GM19372 (cell line): ENCODE results near the gene DHX58.
"Not testable (repeated sequence)": the region's sequence is repeated elsewhere in the genome, so short reads cannot be mapped to it uniquely, and the experiment has no call there.

Experiments used
- ATAC-seq: cut with Tn5 transposase; IDR thresholded peaks from one replicate; pipeline ENCODE4 v1.9.1; 2021; ENCODE audit warnings: mild to moderate bottlenecking, low read depth, moderate library complexity; ENCODE audit not compliant: unreplicated experiment

Gene DHX58

GRCh38 chr17:42112552-42113176, at the start of gene DHX58:
TSS of gene DHX58 (minus strand) at chr17:42112714. CDS start at chr17:42111892, 822 bp downstream.
- peak; percentile 57 for ATAC-seq

- ATAC-seq: no peak
Measured at GRCh38 chr17:42160531-42160910, 48.0 kb upstream of the DHX58 start.

DNA sequence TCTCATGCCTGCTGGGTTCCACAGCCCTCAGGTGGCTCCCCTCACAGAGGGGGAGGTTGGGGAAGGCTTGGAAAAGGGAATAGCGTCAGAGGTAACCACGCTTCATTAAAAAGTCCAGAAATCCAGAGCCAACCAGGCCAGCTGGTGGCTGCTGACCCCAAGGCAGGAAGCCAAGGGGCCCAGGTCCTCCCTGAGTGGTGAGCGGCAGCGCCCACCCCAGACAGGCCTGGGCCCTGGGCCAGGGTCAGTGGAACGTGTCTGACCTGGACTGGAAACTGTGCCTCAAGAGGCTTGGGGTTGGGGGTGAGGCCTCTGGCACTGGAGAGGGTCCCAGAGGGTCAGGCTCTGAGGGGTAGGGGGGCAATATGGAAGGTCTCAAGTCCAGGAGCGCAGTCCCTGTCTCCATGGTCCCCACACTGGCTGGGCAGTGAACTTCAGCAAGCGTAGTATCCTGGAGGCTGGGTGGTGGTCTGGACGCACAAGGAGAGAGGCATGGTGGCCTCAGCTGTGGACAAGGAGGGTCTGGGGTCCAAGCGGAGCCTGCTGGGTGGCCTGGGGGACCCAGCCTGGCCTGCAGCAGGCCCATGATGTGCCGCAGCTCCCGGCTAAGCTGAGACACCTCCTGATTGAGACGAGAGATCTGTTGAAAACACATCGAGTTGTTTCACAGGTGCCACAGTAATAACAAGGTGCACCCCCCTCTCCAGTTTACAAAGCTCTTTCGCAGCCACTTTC, 47.4 kb upstream of the DHX58 start:
- no peak for ATAC-seq

DNA sequence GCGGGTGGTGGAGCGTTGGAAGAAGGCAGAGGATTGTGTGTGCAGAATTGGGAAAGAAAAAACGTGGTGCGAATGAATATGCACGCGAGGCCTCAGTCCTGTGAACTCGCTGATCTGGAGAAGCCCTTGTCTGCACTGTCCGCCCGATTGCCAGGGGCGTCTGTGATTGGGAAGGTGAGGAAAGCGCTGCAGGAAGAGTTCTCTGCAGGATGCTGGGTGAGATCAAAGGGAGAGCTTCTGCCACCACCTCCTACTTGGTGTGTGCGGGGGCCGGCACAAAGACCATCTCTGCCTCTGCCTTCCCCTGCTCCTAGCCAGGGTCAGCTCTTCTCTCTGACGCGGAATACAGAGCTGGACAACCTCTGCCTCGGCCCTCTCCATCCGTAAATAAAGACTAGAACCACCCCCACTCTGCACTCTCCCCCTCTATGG, 43.1 kb upstream of the DHX58 start:
- no peak for ATAC-seq

GRCh38 chr17:42153919-42154742, 41.6 kb upstream of the DHX58 start:
- peak; percentile 6 for ATAC-seq

- no peak for ATAC-seq
Measured at GRCh38 chr17:42146911-42147607, 34.5 kb upstream of the DHX58 start.

GRCh38 chr17:42143138-42143537, 30.6 kb upstream of the DHX58 start:
- not testable (repeated sequence) for ATAC-seq

DNA sequence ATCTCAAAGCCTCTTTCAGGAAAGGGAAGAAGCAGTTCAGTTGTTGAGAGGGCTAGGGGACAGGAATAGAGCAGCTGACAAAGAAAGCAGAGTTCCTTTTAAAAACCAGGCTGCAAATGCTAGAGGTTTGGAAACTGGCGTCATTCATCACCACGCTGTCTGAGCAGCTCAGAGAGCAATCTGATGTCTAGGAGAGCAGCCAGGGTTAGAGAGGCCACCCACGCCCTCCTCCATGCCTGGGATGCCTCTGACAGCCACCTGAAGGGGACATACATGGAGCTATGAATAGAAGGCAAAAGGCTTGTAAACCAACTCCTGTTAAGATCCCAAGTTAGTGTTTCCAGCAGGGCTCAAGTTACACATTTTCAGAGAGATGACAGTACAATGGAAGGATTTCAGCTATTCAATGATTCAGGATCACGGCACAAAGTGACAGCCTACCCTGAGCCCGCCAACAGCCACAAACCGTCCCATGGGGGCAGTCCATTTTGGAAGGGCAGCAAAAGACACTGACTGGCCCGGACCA, 29.9 kb upstream of the DHX58 start:
- no peak for ATAC-seq

- ATAC-seq: no peak
Measured at GRCh38 chr17:42141382-42141781, 28.9 kb upstream of the DHX58 start.

DNA sequence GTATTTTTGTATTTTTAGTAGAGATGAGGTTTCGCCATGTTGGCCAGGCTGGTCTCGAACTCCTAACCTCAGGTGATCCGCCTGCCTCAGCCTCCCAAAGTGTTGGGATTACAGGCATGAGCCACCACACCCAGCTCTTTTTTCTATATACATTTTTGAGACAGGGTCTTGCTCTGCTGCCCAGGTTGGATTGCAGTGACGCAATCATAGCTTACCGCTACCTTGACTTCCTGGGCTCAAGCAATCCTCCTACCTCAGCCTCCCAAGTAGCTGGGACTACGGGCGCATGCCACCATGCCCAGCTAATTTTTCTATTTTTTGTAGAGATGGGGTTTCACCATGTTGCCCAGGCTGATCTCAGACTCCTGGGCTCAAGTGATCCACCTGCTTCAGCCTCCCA, 28.2 kb upstream of the DHX58 start:
- ATAC-seq: not testable (repeated sequence)

- ATAC-seq: no peak
Measured at GRCh38 chr17:42138749-42139492, 26.4 kb upstream of the DHX58 start.

DNA sequence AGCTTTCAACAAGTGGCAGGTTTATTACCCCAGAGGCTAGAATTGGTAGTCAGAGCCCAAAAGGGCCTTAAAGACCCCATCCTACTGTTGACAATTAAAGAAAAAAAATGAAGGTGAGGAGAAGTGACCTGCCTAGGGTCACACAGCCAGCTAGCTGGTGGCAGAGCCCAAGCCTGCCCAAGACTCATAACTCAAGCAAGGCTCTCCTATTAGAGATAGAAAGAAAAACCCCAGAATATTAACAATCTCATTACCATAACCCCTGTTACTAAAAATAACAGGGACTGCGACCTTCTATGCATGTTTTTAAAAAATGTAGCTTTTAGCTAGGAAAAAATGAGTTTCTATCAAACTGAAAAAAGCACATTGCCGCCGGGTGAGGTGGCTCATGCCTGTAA, 24.1 kb upstream of the DHX58 start:
- no peak for ATAC-seq

DNA sequence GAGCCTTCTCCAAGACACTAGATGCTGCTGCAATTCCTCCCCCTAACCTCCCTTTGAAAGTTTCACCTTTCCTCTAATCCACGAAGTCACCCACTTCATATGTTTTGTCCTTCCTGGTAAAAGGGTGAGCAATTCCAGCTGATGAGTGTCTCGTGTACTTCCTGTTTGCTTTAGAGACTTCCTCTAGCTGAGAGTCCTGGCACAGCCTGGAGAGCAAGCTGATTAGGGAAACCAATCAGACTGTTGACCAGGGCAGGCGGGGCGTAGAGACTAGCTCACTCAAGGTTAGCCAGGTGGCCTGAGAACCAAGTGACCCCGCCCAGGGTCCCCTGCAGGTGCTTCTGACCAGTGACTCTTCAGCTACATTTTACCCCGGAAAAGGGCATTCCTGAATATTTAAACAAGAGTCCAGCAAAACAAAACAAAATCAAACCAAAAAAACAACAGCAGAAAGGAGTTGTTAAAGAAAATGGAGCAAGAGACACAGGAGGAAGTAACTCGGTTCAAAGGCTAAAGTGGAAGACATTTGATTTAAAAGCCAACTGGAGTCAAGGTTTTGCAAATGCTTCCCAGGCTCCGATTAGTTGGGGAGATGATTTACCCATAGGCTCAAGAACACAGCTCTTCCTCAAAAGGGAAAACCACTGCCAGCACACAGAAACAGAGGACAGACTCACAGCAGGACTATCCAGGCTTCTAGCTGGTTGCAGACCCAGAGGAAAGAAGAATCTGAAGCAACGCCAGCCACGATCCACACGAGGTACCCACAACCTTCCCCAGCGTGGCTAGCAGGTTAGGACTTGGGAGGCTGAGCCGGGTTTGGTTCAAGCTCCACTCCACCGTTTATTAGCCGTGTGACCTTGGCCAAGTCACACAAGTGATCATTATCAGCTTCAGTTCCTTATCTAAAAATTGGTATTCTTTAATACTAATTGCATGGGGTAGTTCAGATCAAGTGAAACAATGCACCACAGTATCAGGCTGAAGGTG, 23.4 kb upstream of the DHX58 start:
- no peak for ATAC-seq

DNA sequence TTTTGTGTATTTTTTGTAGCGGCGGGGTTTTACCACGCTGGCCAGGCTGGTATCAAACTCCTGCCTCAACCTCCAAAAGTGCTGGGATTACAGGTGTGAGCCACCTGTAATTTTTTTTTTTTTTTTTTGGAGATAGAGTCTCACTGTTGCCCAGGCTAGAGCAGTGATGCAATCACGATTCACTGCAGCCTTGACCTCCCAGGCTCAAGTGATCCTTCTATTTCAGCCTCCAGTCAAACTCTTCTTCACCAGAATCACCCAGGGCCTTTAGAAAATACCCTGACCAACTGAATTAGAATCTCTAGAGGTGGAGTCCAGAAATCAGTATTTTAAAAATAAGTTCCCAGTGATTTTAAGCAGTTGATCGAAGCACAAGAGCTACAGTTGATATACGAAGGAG, 22.6 kb upstream of the DHX58 start:
- no peak for ATAC-seq

DNA sequence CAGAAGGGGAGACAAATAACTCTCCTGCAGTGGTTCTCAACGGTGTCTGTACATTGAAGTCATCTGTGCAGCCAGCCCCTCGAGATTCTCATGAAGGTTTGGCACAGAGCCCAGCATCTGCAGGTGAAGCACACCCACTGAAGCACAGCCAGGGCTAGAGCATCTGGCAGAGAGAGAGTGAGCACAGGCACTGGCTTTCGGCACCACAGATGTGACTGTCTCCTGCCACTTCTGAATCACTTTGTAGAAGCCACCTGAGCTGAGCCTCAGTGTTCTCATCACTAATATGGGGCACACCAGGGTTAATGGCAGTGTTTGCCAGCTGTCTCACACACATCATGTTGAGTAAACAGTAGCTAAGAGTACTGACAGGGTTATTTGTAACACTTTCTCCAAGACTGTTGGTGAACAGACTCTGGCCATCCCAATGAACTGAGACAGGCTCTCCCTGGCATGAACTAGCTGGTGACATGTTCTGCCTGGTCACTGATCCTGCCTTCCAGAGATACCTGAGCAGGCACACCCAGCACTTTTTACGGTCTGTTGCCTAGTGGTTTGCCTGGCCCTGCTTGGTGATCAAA, 21.0 kb upstream of the DHX58 start:
- no peak for ATAC-seq

GRCh38 chr17:42132941-42133340, 20.4 kb upstream of the DHX58 start:
- ATAC-seq: no peak

GRCh38 chr17:42131981-42132432, 19.5 kb upstream of the DHX58 start:
- ATAC-seq: no peak

- ATAC-seq: no peak
Measured at GRCh38 chr17:42131232-42131631, 18.7 kb upstream of the DHX58 start.
